ENCODE results near the gene MAN2B2. TPM values are rescaled to one million over a fixed set of nuclear protein-coding genes. Genes with fewer than 3 reads are reported as not detected.

Gene MAN2B2
- polyA plus RNA-seq, 6 donors from 2014 or later = 10.8 to 26.1 (median 16.3) TPM

- H3K27me3 Mint-ChIP-seq = no peaks in the 10 kb centered on the region
- no peak overlapping the region for H3K27ac Mint-ChIP-seq
- ATAC-seq (ENCODE audit: low read depth in 2 of 2) (no peak), DNase-seq (no peak)
- peaks cover 10 to 27% (median 21%) of the 10 kb centered on the region in 3 donors for H3K4me1 Mint-ChIP-seq
- H3K36me3 Mint-ChIP-seq = peaks cover 17 to 34% of the 10 kb centered on the region in 2 donors
- peaks cover 0 to 7% (median 3%) of the 10 kb centered on the region in 7 donors for H3K9me3 Mint-ChIP-seq
- no peak overlapping the region for H3K4me3 Mint-ChIP-seq
These were observed 3.2 kb downstream of the MAN2B2 start for GRCh38 chr4:6578221-6578620.

- H3K27me3 Mint-ChIP-seq = no peaks in the 10 kb centered on the region
- peaks cover 0 to 10% (median 7%) of the 10 kb centered on the region in 7 donors for H3K9me3 Mint-ChIP-seq
- DNase-seq = no peak
- no peak overlapping the region for H3K4me3 Mint-ChIP-seq
- H3K4me1 Mint-ChIP-seq = peaks cover 12 to 23% (median 14%) of the 10 kb centered on the region in 3 donors
- peaks cover 30 to 56% of the 10 kb centered on the region in 2 donors for H3K36me3 Mint-ChIP-seq
- ATAC-seq (ENCODE audit: low read depth in 2 of 2) = no peak
- H3K27ac Mint-ChIP-seq = peak overlapping the region in 1 of 6 donors; percentile 72
These were observed 5.4 kb downstream of the MAN2B2 start for GRCh38 chr4:6580353-6580752.

- Mint-ChIP-seq H3K4me3 (no peak overlapping the region), H3K9me3 (peaks cover 0 to 10% (median 7%) of the 10 kb centered on the region in 7 donors), H3K27ac (no peak overlapping the region)
These were observed 6.7 kb downstream of the MAN2B2 start for GRCh38 chr4:6581566-6582121.

DNA sequence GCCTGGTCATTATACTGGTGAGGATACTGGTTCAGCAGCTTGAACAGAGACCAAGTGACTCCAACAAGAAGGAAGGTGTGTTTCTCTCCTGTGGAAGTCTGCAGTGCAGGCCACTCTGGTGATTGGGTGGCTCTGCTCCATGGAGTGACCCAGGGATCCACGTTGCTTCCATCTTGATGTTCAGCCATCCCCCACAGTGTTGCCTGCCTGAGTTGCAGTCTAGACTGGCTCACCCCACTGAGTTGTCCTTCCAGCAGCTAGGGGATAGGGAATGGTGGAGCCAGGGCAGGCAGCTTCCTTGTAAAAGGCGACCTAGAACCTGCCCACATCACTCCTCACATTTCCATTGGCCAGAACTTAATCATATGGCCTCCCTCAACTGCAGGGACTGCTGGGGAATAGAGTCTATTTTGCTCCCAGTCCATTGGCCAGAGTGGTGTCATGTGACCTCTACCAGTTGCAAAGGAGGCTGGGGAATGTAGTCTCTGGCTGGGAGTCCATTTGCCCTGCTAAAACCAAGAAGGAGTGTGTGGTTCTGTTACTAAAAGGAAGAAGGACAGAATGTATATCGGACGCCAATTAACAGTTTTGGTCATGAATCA is 8.0 kb downstream of the MAN2B2 start:
- Mint-ChIP-seq H3K9me3 (peaks cover 0 to 10% (median 7%) of the 10 kb centered on the region in 7 donors), H3K4me3 (no peak overlapping the region), H3K36me3 (peaks cover 30 to 58% of the 10 kb centered on the region in 2 donors), H3K27me3 (no peaks in the 10 kb centered on the region), H3K27ac (no peak overlapping the region), H3K4me1 (peaks cover 4 to 11% (median 10%) of the 10 kb centered on the region in 3 donors)
- DNase-seq (no peak), ATAC-seq (ENCODE audit: low read depth in 2 of 2) (peak; percentile 44 to 67)

More at GRCh38 chr4:6581566-6582121, 6.7 kb downstream of the MAN2B2 start:
- peaks cover 30 to 58% of the 10 kb centered on the region in 2 donors for H3K36me3 Mint-ChIP-seq
- no peaks in the 10 kb centered on the region for H3K27me3 Mint-ChIP-seq
- ATAC-seq (ENCODE audit: low read depth in 2 of 2) (no peak), DNase-seq (no peak)
- peaks cover 4 to 17% (median 14%) of the 10 kb centered on the region in 3 donors for H3K4me1 Mint-ChIP-seq

- ATAC-seq (ENCODE audit: low read depth in 2 of 2) = no peak
- no peak overlapping the region for H3K27ac Mint-ChIP-seq
- peaks cover 22 to 45% of the 10 kb centered on the region in 2 donors for H3K36me3 Mint-ChIP-seq
- peaks cover 0 to 4% (median 4%) of the 10 kb centered on the region in 3 donors for H3K4me1 Mint-ChIP-seq
- H3K27me3 Mint-ChIP-seq = no peaks in the 10 kb centered on the region
- H3K9me3 Mint-ChIP-seq = peaks cover 0 to 9% (median 6%) of the 10 kb centered on the region in 7 donors
- no peak for DNase-seq
- peak overlapping the region in 1 of 8 donors; percentile 30 for H3K4me3 Mint-ChIP-seq
These were observed 9.9 kb downstream of the MAN2B2 start for GRCh38 chr4:6584865-6585264.

DNA sequence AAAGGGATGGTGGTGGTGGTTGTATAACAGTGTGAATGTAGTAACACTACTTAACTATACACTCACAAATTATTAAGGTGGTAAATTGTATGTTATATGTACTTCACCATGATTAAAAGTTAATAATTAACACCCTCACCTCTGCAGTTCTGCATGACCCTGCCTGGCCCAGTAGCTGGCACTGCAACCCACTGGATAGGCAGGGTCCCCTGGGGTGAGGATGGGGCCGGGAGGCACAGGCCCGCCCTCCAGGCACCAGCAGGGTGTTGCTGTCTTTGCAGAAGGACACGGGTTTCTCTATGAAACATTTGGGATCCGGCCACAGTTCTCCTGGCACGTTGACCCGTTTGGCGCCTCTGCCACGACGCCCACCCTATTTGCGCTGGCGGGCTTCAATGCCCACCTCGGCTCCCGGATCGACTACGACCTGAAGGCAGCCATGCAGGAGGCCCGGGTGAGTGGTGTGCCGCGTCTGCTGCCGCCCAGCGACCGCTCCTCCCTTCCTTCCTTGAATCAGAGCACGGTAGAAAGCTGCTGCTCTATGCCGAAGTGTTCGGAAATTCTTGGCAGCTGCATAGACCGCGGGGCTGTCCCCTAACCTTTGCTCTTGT is 11.8 kb downstream of the MAN2B2 start:
- no peak overlapping the region for H3K4me3 Mint-ChIP-seq
- no peaks in the 10 kb centered on the region for H3K27me3 Mint-ChIP-seq
- peaks cover 0 to 9% (median 6%) of the 10 kb centered on the region in 7 donors for H3K9me3 Mint-ChIP-seq
- H3K4me1 Mint-ChIP-seq = peaks cover 4 to 14% (median 13%) of the 10 kb centered on the region in 3 donors
- ATAC-seq (ENCODE audit: low read depth in 2 of 2) (no peak), DNase-seq (no peak)
- H3K27ac Mint-ChIP-seq = no peak overlapping the region
- peaks cover 21 to 42% of the 10 kb centered on the region in 2 donors for H3K36me3 Mint-ChIP-seq

DNA sequence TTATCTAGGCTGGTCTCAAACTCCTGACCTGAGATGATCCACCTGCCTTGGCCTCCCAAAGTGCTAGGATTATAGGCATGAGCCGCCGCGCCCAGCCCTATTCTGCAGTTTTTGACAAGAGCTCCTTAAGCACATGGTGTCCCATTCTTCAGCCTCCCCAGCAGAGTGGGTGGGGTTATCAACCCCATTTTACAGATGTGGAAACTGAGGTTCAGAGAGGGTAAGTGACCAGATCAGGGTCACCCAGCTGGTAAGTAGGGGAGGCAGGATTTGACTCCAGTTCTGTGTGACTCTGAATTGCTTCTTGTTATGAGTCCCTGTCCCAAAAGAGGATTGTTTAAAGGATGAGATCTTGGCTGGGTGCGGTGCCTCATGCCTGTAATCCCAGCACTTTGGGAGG is 14.5 kb downstream of the MAN2B2 start:
- Mint-ChIP-seq H3K9me3 (peaks cover 0 to 7% (median 3%) of the 10 kb centered on the region in 7 donors), H3K27ac (peak overlapping the region in 1 of 6 donors; percentile 6), H3K4me3 (no peak overlapping the region), H3K36me3 (peaks cover under 1 to 18% of the 10 kb centered on the region in 2 donors), H3K4me1 (peaks cover 4 to 18% (median 14%) of the 10 kb centered on the region in 3 donors), H3K27me3 (no peaks in the 10 kb centered on the region)
- no peak for ATAC-seq (ENCODE audit: low read depth in 2 of 2)
- DNase-seq = no peak

DNA sequence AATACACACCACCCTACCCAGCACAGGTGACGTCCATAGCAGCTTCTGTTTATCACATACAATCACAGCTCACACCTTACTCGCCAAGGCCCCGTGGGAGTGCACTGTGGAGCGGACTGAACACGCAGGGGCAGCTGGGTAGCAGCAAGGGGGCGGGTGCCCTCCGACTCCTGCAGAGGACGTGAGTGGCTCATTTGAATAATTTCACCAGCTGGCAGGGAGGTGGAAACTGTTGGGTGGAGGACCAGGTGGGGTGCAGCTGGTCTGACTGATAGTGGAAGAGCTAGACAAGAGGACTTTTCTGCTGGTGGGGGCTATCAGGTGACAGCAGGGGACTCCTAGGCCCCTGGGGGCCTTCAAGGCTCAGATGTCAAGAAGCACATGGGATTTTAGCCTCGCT is 16.3 kb downstream of the MAN2B2 start:
- peak; percentile 51 for DNase-seq
- H3K27me3 Mint-ChIP-seq = no peaks in the 10 kb centered on the region
- peaks cover 5 to 15% of the 10 kb centered on the region in 2 donors for H3K36me3 Mint-ChIP-seq
- peak; percentile 86 to 91 for ATAC-seq (ENCODE audit: low read depth in 2 of 2)
- peak overlapping the region in 4 of 6 donors; percentile 49 to 96 (median 78) for H3K27ac Mint-ChIP-seq
- H3K9me3 Mint-ChIP-seq = no peaks in the 10 kb centered on the region
- no peak overlapping the region for H3K4me3 Mint-ChIP-seq
- H3K4me1 Mint-ChIP-seq = peaks cover 4 to 18% (median 10%) of the 10 kb centered on the region in 3 donors

- Mint-ChIP-seq H3K4me1 (peaks cover 4 to 18% (median 14%) of the 10 kb centered on the region in 3 donors), H3K36me3 (peaks cover 5 to 15% of the 10 kb centered on the region in 2 donors), H3K4me3 (no peak overlapping the region), H3K9me3 (no peaks in the 10 kb centered on the region), H3K27ac (peak overlapping the region in 3 of 6 donors; percentile 49 to 96 (median 70)), H3K27me3 (no peaks in the 10 kb centered on the region)
- DNase-seq = no peak
- ATAC-seq (ENCODE audit: low read depth in 2 of 2) = no peak
These were observed 16.8 kb downstream of the MAN2B2 start for GRCh38 chr4:6591781-6592180.

DNA sequence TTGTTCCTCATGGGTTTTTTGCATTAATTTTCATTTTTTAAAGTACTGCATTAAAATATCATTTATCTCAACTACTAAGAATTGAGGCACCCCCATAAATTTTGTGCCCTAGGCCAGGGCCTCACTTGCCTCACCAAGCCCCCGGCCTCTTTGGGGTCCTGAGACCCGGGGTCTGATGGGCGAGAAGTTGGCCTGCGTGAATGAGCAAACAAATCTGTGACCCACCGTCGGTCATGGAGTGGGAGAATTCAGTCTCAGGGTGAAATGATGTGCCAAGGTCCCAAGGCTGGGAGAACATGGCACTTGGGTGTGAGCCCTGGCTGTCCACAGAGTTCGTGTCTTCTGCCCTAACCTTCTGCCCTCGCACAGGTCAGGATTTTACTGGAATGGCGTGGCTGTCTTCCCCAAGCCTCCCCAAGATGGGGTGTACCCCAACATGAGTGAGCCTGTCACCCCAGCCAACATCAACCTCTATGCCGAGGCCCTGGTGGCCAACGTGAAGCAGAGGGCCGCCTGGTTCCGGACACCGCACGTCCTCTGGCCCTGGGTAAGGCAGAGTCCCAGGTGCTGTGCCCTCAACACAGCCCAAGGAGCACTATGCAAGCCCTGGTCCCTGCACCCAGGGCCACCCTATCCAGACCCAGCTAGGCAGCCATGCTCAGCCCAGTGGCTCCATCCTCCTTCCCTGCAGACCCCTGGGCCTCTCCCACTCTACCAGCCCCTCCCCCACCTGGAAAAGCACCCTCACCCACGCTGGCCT is 18.0 kb downstream of the MAN2B2 start:
- H3K36me3 Mint-ChIP-seq = peaks cover 5 to 15% of the 10 kb centered on the region in 2 donors
- H3K4me1 Mint-ChIP-seq = peaks cover 4 to 18% (median 14%) of the 10 kb centered on the region in 3 donors
- no peak for DNase-seq
- H3K27ac Mint-ChIP-seq = peak overlapping the region in 1 of 6 donors; percentile 18
- H3K27me3 Mint-ChIP-seq = no peaks in the 10 kb centered on the region
- H3K4me3 Mint-ChIP-seq = no peak overlapping the region
- no peak for ATAC-seq (ENCODE audit: low read depth in 2 of 2)
- H3K9me3 Mint-ChIP-seq = no peaks in the 10 kb centered on the region

DNA sequence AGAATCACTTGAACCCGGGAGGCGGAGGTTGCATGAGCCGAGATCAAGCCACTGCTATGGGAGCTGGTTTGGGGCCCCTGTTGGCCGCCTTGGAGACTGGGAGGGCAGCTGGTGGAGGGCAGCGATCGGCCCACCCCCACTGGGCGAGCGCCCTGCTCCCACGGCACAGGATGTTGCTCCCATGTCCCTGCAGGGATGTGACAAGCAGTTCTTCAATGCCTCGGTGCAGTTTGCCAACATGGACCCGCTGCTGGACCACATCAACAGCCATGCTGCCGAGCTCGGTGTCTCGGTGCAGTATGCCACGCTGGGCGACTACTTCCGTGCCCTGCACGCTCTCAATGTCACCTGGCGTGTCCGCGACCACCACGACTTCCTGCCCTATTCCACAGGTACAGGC is 19.4 kb downstream of the MAN2B2 start:
- ATAC-seq (ENCODE audit: low read depth in 2 of 2) (no peak), DNase-seq (no peak)
- Mint-ChIP-seq H3K27ac (no peak overlapping the region), H3K4me3 (no peak overlapping the region), H3K9me3 (no peaks in the 10 kb centered on the region), H3K27me3 (no peaks in the 10 kb centered on the region), H3K36me3 (peaks cover 5 to 15% of the 10 kb centered on the region in 2 donors), H3K4me1 (peaks cover 4 to 18% (median 14%) of the 10 kb centered on the region in 3 donors)

GRCh38 chr4:6594826-6595355 is 19.9 kb downstream of the MAN2B2 start:
- H3K36me3 Mint-ChIP-seq = peaks cover 5 to 15% of the 10 kb centered on the region in 2 donors

More at GRCh38 chr4:6594826-6595355, 19.9 kb downstream of the MAN2B2 start:
- H3K9me3 Mint-ChIP-seq = no peaks in the 10 kb centered on the region
- no peaks in the 10 kb centered on the region for H3K27me3 Mint-ChIP-seq
- ATAC-seq (ENCODE audit: low read depth in 2 of 2) (no peak), DNase-seq (no peak)
- H3K4me3 Mint-ChIP-seq = peak overlapping the region in 1 of 8 donors; percentile 49
- H3K27ac Mint-ChIP-seq = no peak overlapping the region
- peaks cover 4 to 18% (median 14%) of the 10 kb centered on the region in 3 donors for H3K4me1 Mint-ChIP-seq

Data from naive B cell (primary cell).